ENCODE results near the gene REV1. TPM values are rescaled to one million over a fixed set of nuclear protein-coding genes. Genes with fewer than 3 reads are reported as not detected.
A peak's percentile ranks its signal among the peaks of the same experiment; 100 is the strongest.

The REV1 gene
- total and polyA plus RNA-seq, 12 donors: 9.6 to 83.1 (median 30.2) TPM

DNA sequence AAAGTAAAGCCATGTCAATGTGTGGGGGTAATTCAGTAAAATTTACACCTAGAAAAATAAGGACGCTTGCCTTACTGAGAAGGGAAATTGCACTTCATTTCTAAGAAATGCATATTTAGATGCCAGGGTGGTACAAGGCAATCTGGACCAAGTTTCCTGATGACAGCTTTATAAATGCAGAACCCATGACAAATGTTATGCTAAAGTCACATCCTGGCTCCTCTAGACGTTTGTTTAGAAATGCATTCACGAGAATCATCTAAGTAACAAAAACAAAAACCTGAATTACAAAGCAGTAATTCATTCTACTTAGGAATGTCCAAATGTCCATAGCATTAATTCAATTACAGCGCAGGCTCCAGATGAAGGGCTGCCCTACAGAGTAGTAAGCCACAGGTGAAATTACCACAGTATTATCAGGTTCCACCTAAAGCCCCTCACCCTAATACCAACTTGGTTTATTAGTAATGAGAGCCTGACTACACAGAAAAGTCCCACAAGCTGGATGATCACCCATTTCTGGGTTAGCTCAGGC, 49.8 kb downstream of the REV1 start:
- peaks cover 0 to 76% (median 18%) of the 10 kb centered on the region in 9 donors for H3K36me3 ChIP-seq
- TF ChIP-seq, protein P1, sequence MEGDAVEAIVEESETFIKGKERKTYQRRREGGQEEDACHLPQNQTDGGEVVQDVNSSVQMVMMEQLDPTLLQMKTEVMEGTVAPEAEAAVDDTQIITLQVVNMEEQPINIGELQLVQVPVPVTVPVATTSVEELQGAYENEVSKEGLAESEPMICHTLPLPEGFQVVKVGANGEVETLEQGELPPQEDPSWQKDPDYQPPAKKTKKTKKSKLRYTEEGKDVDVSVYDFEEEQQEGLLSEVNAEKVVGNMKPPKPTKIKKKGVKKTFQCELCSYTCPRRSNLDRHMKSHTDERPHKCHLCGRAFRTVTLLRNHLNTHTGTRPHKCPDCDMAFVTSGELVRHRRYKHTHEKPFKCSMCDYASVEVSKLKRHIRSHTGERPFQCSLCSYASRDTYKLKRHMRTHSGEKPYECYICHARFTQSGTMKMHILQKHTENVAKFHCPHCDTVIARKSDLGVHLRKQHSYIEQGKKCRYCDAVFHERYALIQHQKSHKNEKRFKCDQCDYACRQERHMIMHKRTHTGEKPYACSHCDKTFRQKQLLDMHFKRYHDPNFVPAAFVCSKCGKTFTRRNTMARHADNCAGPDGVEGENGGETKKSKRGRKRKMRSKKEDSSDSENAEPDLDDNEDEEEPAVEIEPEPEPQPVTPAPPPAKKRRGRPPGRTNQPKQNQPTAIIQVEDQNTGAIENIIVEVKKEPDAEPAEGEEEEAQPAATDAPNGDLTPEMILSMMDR (IDR thresholded peaks at IDR 0.05): no peak
- no peak overlapping the region for H3K27ac ChIP-seq
- WGBS, 2 donors: 76 to 79% methylated on average over 4 of the region's 4 CpGs
- peaks cover 0 to 10% (median 7%) of the 10 kb centered on the region in 9 donors for H3K4me1 ChIP-seq
- intact Hi-C loops (cut with DNase I): loop anchor here in 4 of 10 donors (5.0 kb wide), 2 partner anchors 42 to 52 kb away; partner anchors contain the start of gene REV1 (in 3 of the 4)
- H3K27me3 ChIP-seq: no peaks in the 10 kb centered on the region
- no peak overlapping the region for H3K4me3 ChIP-seq
- DNase-seq (no peak), ATAC-seq (no peak)
- no peaks in the 10 kb centered on the region for H3K9me3 ChIP-seq

DNA sequence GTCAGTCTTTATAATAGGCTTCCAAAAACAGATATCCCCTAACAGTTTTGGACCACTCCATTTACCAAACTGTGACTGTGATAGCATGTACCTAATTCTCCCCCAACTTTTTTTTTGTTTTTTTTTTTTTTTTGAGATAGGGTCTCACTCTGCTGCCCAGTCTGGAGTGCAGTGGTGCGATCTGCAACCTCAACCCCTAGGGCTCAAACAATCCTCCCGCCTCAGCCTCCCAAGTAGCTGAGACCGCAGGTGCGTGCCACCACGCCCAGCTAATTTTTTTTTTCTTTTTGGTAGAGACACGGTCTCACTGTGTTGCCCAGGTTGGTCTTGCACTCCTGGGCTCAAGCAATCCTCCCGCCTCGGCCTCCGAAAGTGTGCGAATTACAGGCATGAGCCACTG, 52.9 kb downstream of the REV1 start:
- peaks cover 0 to 94% (median 18%) of the 10 kb centered on the region in 9 donors for H3K36me3 ChIP-seq
- no peaks in the 10 kb centered on the region for H3K9me3 ChIP-seq
- no peaks in the 10 kb centered on the region for H3K27me3 ChIP-seq
- DNase-seq: no peak
- H3K4me1 ChIP-seq: no peaks in the 10 kb centered on the region
- no peak for ATAC-seq
- no peak overlapping the region for H3K4me3 ChIP-seq
- intact Hi-C loops (cut with DNase I): no loop called here
- 96 to 97% methylated on average over 10 of the region's 10 CpGs for WGBS, 2 donors
- no peak overlapping the region for H3K27ac ChIP-seq
- TF ChIP-seq, protein P1 (IDR thresholded peaks at IDR 0.05): no peak

DNA sequence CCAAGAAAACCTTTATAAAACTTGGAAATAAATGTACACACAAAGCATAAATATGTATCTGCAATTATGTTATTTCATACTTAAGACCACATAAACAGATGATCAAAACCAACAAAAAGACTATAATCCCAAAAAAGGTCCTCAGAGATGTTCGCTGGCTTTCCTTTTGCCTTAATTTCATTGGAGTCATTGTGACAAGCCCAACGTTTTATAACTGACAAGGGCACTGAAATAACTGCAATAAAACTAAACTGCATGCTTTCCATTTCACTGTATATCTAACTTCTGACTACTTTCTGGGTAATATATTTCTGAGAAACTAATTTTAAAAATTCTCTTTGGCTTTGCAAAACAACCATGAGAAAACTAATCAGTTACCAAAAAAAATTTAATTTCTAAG, 56.5 kb downstream of the REV1 start:
- 77 to 79% methylated on average over 2 of the region's 2 CpGs for WGBS, 2 donors
- H3K4me1 ChIP-seq: peaks cover 0 to 14% (median 7%) of the 10 kb centered on the region in 9 donors
- intact Hi-C loops (cut with DNase I): no loop called here

DNA sequence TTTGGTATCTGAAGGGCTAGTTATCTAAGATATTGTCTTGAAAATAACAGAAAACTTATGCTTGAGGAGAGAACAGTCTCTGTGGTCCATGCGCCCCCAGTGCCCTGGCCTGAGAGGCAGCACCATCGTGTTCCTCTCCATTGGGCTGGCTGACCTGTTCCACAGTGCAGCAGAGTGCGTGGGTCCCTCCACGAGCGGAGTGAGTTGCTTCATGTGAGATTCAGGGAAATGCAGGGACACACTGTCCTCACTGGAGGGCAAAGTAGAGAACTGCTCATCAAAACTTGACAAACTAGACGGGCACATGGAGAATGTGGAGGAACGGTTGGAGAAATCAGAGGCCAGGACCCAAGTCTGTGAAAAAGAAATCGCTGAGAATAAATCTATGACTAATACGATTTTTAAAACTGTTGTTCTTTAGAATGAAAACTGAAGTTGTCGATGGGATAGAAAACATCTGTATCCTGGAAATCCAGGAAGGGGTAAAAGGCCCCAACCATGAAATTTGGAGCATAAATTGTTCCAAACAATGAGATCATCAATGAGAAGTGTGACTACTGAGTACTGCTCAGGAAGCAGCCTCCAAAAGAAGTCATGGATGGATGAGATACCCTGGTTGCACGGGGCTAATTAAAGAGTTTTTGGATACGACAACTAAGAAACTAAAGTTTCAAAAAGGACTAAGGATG, 58.1 kb downstream of the REV1 start:
- no peaks in the 10 kb centered on the region for H3K27me3 ChIP-seq
- DNase-seq (no peak), ATAC-seq (peak in 4 of 8 donors; percentile 24 to 47 (median 29))
- peak overlapping the region in 1 of 10 donors; percentile 6 for H3K27ac ChIP-seq
- no peaks in the 10 kb centered on the region for H3K9me3 ChIP-seq
- H3K4me1 ChIP-seq: peaks cover 0 to 14% (median 7%) of the 10 kb centered on the region in 9 donors
- intact Hi-C loops (cut with DNase I): no loop called here
- peaks cover 0 to 94% (median 22%) of the 10 kb centered on the region in 9 donors for H3K36me3 ChIP-seq
- H3K4me3 ChIP-seq: no peak overlapping the region
- TF ChIP-seq, protein P1 (IDR thresholded peaks at IDR 0.05): no peak
- whole genome bisulfite sequencing, 2 donors: 83 to 85% methylated on average over 12 of the region's 12 CpGs

More for the DNA sequence above, 56.5 kb downstream of the REV1 start:
- Histone ChIP-seq H3K27ac (no peak overlapping the region), H3K9me3 (no peaks in the 10 kb centered on the region), H3K27me3 (no peaks in the 10 kb centered on the region), H3K36me3 (peaks cover 0 to 94% (median 22%) of the 10 kb centered on the region in 9 donors), H3K4me3 (no peak overlapping the region)
- TF ChIP-seq, protein P1 (IDR thresholded peaks at IDR 0.05): no peak
- ATAC-seq: no peak
- DNase-seq: no peak

Data from heart right ventricle (tissue), 16 donors.